22Rv1 (cell line): ENCODE data around the gene KANSL1.

Experiments
- CTCF ChIP-seq: fragments of 450-650 bp; IDR thresholded peaks from 2 replicates; pipeline ENCODE4 v1.5.1; 2017; ENCODE audit warnings: mild to moderate bottlenecking
- ZFX ChIP-seq: fragments of 450-650 bp; IDR thresholded peaks from 2 replicates; pipeline ENCODE4 v1.6.1; 2017; ENCODE audit warnings: antibody characterized with exemption, borderline replicate concordance

DNA sequence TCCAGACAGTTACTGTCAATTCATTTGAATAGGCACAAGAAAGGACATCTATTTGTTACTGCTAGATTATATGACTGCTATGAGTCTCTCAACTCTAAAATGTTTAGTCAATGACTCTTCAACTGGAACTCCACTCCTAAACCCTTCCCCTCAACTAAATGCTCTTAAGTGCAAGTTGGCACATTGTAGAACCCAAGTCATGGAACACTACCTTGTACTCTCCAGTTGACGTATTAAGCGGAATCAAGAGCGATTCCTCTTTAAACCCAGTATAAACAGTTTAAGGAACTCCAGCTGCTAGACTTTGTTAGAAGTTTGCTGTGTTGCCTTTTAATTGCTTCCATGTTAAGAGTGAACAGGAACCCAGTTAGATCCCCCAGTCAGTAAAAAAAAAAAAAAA is 149.6 kb downstream of the KANSL1 start:
- TF ChIP-seq CTCF (no peak), ZFX (no peak)
